ENCODE measurements around the gene COL9A3.

The COL9A3 gene

GRCh38 chr20:62825986-62826645 is 9.3 kb downstream of the COL9A3 start:
- DNase-seq, result no peak

- DNase-seq, result no peak
Observed at GRCh38 chr20:62826646-62827310, 9.9 kb downstream of the COL9A3 start.

- DNase-seq, result no peak
Observed at GRCh38 chr20:62827311-62828038, 10.6 kb downstream of the COL9A3 start.

GRCh38 chr20:62828051-62828450 is 11.2 kb downstream of the COL9A3 start:
- no peak for DNase-seq

- no peak for DNase-seq
Observed at GRCh38 chr20:62828511-62829230, 11.8 kb downstream of the COL9A3 start.

- DNase-seq, result no peak
Observed at GRCh38 chr20:62829231-62830230, 12.7 kb downstream of the COL9A3 start.

- no peak for DNase-seq
Observed at GRCh38 chr20:62830251-62830650, 13.4 kb downstream of the COL9A3 start.

- no peak for DNase-seq
Observed at GRCh38 chr20:62830821-62831220, 14.0 kb downstream of the COL9A3 start.

GRCh38 chr20:62831361-62831788 is 14.5 kb downstream of the COL9A3 start:
- DNase-seq, result no peak

- DNase-seq, result no peak
Observed at GRCh38 chr20:62831854-62832211, 15.0 kb downstream of the COL9A3 start.

GRCh38 chr20:62832212-62832922 is 15.5 kb downstream of the COL9A3 start:
- DNase-seq, result no peak

- no peak for DNase-seq
Observed at GRCh38 chr20:62832951-62833391, 16.1 kb downstream of the COL9A3 start.

GRCh38 chr20:62834967-62835730 is 18.3 kb downstream of the COL9A3 start:
- no peak for DNase-seq

- no peak for DNase-seq
Observed at GRCh38 chr20:62835931-62836861, 19.3 kb downstream of the COL9A3 start.

- no peak for DNase-seq
Observed at GRCh38 chr20:62836967-62837490, 20.2 kb downstream of the COL9A3 start.

GRCh38 chr20:62837790-62838127 is 20.9 kb downstream of the COL9A3 start:
- DNase-seq, result no peak

- DNase-seq, result no peak
Observed at GRCh38 chr20:62838128-62838891, 21.5 kb downstream of the COL9A3 start.

GRCh38 chr20:62839261-62839660 is 22.4 kb downstream of the COL9A3 start:
- DNase-seq, result no peak
